Fibroblast of pulmonary artery (primary cell): ENCODE results near the gene TBC1D8.

Experiments used
- DNase-seq: peaks from one replicate; pipeline ENCODE4 v3.0.0-alpha.2; 2010; ENCODE audit warnings: low read depth
- H3K4me3 ChIP-seq: replicated peaks from 2 replicates; pipeline ENCODE4 v1.5.1; 2011; ENCODE audit warnings: low read depth, mild to moderate bottlenecking, control low read depth, low read length, moderate library complexity
- CTCF ChIP-seq: IDR thresholded peaks from 2 replicates; pipeline ENCODE4 v1.5.1; 2011; ENCODE audit warnings: mild to moderate bottlenecking, control low read depth, low read length, inconsistent platforms; ENCODE audit errors: missing control alignments

TBC1D8 gene

GRCh38 chr2:101026253-101026701 lies 124.9 kb downstream of the TBC1D8 start:
- DNase-seq: no peak
- no peak overlapping the region for H3K4me3 ChIP-seq
- TF ChIP-seq CTCF: no peak

- no peak for DNase-seq
- no peak overlapping the region for H3K4me3 ChIP-seq
- TF ChIP-seq CTCF: no peak
These were observed 125.6 kb downstream of the TBC1D8 start for GRCh38 chr2:101025561-101025960.

- DNase-seq: no peak
- H3K4me3 ChIP-seq: no peak overlapping the region
- TF ChIP-seq CTCF: no peak
These were observed 127.7 kb downstream of the TBC1D8 start for GRCh38 chr2:101023327-101024107.

- no peak for TF ChIP-seq CTCF
- no peak for DNase-seq
- H3K4me3 ChIP-seq: no peak overlapping the region
These were observed 129.0 kb downstream of the TBC1D8 start for GRCh38 chr2:101022221-101022620.

GRCh38 chr2:101018934-101019333 lies 132.2 kb downstream of the TBC1D8 start:
- H3K4me3 ChIP-seq: no peak overlapping the region
- TF ChIP-seq CTCF: no peak
- DNase-seq: no peak

- TF ChIP-seq CTCF: no peak
- no peak overlapping the region for H3K4me3 ChIP-seq
- no peak for DNase-seq
These were observed 133.8 kb downstream of the TBC1D8 start for GRCh38 chr2:101017371-101017770.
